A673 (cell line): ENCODE data around the gene RHOF.

Source experiments
- CTCF ChIP-seq: fragments of 300-800, 200-600 bp; sonication (generic); conservative IDR thresholded peaks from 2 replicates; pipeline ENCODE4 v1.5.1; 2017; ENCODE audit warnings: low read depth, mild to moderate bottlenecking, antibody characterized with exemption, low read length, moderate library complexity, mixed read lengths
- EZH2 ChIP-seq: fragments of 200-600 bp; sonication (generic); IDR thresholded peaks from 2 replicates; pipeline ENCODE4 v1.6.1; 2017; ENCODE audit warnings: borderline replicate concordance, low read depth, mild to moderate bottlenecking, mixed read lengths, antibody characterized with exemption, low read length; ENCODE audit not compliant: poor library complexity, severe bottlenecking

- TF ChIP-seq EZH2 (no peak), CTCF (no peak)
Measured at GRCh38 chr12:121801595-121802484, 8.4 kb upstream of the RHOF start.
